ENCODE results near the gene ANO1.
"Not testable (repeated sequence)": the region's sequence is repeated elsewhere in the genome, so short reads cannot be mapped to it uniquely, and the experiment has no call there.

The ANO1 gene

DNA sequence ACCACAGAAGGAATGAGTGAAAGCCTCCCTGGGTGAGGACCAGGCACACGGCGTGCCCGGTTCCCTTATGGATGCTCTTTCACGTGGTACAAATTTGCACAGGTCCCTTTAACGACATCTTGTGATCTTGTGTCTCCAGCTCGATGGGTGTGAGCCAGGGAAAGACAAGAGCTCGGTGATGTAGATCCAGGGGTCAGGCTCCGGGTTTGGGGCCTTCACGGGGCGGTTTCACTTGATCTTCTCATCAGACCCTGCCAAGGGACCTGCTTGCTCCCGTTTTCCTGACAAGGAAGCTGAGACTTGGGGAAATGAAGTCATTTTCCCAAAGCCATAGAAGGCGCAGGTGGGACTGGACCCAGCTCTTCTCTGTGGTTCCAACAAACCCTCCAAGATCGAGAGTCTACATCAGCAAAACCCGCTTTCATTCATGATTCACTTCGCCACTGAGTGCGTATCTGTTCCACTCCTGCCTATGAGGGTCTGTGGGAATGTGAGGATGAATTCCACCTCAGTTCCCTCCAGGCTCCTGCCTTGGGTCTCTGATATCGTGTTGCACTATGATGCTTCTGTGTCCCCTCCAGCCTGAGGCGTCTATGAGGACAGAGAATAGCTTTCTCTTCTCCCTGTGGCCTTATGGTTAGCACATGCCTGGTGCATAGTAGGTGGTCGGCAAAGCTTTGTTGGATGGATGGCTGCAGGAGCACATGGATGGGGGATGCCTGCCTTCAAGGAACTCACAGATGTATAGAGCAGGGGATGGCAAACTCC is 45.0 kb upstream of the ANO1 start:
- TF ChIP-seq, protein P1, sequence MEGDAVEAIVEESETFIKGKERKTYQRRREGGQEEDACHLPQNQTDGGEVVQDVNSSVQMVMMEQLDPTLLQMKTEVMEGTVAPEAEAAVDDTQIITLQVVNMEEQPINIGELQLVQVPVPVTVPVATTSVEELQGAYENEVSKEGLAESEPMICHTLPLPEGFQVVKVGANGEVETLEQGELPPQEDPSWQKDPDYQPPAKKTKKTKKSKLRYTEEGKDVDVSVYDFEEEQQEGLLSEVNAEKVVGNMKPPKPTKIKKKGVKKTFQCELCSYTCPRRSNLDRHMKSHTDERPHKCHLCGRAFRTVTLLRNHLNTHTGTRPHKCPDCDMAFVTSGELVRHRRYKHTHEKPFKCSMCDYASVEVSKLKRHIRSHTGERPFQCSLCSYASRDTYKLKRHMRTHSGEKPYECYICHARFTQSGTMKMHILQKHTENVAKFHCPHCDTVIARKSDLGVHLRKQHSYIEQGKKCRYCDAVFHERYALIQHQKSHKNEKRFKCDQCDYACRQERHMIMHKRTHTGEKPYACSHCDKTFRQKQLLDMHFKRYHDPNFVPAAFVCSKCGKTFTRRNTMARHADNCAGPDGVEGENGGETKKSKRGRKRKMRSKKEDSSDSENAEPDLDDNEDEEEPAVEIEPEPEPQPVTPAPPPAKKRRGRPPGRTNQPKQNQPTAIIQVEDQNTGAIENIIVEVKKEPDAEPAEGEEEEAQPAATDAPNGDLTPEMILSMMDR (IDR thresholded peaks at IDR 0.05; ENCODE audit: low read depth, low read length), result no peak
- no peak overlapping the region for H3K4me3 ChIP-seq (ENCODE audit: low read depth, low read length)

DNA sequence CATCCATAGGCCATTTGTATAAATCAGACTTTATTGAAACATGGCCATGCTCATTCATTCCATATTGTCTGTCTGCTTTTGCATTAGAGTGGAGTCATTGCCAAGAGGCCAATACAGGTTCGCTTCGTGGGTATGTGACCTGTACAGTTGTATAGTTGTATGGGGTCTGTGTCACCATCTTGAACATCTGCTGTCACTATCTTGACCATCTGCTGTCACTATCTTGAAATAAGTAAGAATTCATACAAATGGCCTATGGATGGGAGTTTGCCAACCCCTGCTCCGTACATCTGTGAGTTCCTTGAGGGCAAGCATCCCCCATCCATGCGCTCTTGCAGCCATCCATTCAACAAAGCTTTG is 44.4 kb upstream of the ANO1 start:
- H3K4me3 ChIP-seq (ENCODE audit: low read depth, low read length), result no peak overlapping the region
- TF ChIP-seq, protein P1 (IDR thresholded peaks at IDR 0.05; ENCODE audit: low read depth, low read length), result no peak

DNA sequence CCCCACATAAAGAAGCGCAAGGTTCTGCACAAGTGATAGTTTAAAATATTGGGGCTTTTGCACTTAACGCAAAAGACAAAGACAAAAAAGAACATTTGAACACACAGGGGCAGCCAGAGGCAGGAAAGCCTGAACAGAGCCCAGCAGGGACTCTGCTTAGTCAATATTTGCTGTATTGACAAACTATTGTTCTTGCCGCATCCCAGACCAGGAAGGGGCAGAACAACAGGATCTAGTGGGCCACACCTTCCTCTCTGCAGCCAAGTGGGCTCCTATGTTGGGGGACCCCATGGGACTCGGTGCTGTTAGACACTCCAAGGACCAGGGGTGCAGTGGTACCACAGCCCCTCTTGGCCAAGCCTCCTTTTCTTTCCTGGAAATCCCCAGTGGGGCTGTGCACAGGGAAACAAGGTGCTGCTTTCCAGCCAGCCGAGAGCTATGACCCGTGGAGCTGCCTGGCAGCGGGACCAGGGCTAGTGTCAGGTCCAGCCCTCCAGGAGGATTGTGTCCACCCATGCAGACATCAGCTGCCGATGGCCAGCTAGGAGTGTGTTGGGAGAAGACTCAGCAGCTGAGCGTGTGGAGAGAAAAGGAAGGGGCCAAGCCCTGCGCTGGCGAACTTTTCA is 43.3 kb upstream of the ANO1 start:
- H3K4me3 ChIP-seq (ENCODE audit: low read depth, low read length), result no peak overlapping the region
- TF ChIP-seq, protein P1 (IDR thresholded peaks at IDR 0.05; ENCODE audit: low read depth, low read length), result no peak

DNA sequence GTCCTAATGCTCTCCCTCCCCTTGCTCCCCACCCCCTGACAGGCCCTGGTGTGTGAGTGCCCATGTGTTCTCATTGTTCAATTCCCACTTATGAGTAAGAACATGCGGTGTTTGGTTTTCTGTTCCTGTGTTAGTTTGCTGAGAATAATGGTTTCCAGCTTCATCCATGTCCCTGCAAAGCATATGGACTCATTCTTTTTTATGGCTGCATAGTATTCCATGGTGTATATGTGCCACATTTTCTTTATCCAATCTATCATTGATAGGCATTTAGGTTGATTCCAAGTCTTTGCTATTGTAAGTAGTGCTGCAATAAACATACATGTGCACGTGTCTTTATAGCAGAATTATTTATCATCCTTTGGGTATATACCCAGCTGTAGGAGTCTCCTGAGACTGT is 42.5 kb upstream of the ANO1 start:
- H3K4me3 ChIP-seq (ENCODE audit: low read depth, low read length), result not testable (repeated sequence)

DNA sequence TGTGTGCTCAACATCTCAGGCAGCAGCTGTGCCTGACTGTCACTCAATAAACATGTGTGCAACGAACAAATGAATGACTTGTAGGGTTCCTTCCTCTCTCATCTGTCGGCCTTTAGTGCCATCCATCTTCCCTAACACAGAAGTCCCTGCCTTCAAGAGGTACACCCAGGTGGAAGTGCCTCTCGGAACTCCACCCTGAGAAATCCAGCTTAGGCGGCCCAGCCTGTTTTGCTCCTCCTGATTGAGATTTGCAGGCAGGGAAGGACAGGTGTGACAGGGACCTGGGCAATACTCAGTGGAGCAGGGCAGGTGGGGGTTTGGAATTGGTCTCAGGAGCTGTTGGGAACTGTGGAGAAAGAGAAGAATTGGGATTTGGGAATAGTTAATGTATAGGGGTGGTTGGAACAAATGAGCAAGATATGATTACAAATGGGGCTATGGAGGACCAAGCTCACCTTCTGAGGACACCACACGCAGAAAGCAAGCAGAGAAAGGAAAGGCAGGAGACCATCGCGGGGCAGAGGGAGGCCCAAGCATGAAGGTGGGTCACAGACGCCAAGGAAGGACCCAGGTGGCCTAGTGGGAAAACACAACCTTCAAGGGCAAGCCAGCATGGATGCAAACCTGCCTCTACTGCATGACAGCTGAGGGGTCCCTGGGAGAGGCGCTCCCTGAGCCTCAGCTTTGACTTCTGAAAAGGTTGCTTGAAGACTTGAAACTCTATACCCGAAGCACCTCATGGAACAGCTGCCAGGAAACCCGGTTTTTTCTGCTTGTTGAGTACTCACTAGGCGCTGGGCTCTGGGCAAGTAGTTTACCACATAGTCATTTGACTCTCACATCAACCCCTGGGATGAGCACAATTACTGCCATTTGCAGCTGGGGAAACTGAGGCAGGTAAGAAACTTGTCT is 40.9 kb upstream of the ANO1 start:
- TF ChIP-seq, protein P1 (IDR thresholded peaks at IDR 0.05; ENCODE audit: low read depth, low read length), result no peak
- no peak overlapping the region for H3K4me3 ChIP-seq (ENCODE audit: low read depth, low read length)

DNA sequence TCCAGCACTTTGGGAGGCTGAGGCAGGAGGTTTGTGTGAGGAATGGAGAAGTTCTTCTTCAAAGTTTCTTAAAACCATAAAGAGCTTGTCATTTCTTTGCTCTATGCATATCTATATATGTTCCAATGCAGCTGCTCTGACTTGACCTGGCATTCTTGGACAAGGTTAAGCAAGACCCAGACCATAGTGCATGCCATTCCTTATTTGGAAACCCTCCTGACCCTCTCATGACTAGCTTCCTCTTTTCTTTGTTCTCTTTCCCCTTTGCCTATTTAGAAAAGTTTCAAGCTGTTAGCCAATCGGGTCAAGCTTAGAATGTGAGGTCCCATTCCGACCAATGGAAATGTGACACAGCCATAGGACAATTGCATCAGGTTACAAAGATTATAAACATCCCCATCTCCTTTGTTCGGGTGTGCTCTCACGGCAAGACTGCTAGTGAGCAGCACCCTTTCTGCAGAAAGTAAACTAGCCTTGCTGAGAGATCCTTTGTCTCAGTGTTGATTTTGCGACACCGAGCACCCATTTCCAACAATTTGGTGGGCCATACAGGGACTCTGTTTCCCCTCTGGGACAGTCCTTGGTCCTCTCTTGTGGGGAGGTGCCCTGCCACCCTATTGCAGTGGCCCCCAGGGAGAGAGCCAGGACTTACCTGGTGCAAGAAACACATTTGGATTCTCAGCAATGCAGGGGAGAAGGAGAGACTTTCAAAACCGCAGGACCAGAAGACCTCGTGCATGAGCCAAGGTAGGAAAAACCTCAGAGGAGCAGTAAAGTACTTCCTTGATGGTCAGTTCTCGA is 39.9 kb upstream of the ANO1 start:
- H3K4me3 ChIP-seq (ENCODE audit: low read depth, low read length), result no peak overlapping the region
- TF ChIP-seq, protein P1 (IDR thresholded peaks at IDR 0.05; ENCODE audit: low read depth, low read length), result no peak

DNA sequence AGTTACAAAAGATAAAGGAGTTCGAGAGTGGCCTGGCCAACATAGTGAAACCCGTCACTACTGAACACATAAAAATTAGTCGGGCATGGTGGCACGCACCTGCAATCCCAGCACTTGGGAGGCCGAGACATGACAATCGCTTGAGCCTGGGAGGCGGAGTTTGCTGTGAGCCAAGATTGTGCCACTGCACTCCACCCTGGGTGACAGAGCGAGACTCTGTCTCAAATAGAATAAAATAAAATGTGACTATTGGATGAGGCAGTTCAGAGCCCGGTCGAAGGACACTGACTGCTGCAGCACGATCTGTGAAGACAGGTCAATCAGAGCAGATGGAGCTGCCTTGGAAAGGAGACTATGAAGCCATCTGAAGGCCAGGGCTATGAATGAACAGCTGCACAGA is 37.7 kb upstream of the ANO1 start:
- TF ChIP-seq, protein P1 (IDR thresholded peaks at IDR 0.05; ENCODE audit: low read depth, low read length), result no peak
- H3K4me3 ChIP-seq (ENCODE audit: low read depth, low read length), result no peak overlapping the region
